NCI-H1417 treated with DMSO at 0.1 percent for 48 hours (cell line): ENCODE results near the gene HNRNPU.

ENCODE experiments used
- DNase-seq: peaks from one replicate; lab custom pipeline; 2025; lab: John Stamatoyannopoulos, UW

HNRNPU gene

DNA sequence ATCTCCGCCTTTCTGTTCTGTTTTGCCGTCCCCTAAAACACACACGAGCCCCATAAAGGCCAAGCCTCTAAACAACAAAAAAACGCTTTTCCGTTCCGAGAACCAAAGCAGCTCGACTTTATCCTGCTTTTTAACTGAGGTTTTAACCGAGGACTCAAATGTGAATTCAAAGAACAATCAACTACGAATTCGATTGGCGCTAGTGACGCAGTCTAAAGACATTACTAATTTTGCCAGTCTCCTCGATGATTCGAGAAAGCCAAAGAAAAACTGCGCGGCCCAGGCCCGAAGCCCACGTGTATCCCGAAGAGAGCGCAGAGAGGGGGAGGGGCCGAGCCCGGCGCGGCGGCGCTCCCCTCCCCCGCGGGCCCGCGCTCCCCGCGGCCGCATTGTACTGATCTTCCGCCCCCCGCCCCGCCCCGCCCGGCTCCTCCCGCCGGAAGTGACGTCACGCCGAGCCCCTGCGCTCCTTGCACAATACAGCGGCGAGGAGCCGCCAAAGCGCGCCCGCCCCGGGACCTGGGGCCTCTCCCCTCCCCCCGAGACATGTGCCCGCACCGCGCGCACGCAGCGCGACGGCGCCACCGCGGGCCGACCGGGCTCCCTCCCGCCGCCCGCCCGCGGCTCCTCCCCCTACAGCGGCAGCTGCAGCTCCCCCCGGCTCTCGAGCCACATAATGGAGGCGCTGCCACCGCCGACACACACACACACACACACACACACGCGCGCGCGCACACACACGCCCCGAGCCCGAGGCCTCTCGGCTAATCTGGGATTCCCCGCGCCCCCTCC lies 1.4 kb downstream of the HNRNPU start:
- peak; percentile 70 for DNase-seq

- DNase-seq: no peak
Observed at GRCh38 chr1:244862354-244862698, 2.0 kb downstream of the HNRNPU start.

GRCh38 chr1:244861683-244862082 lies 2.7 kb downstream of the HNRNPU start:
- no peak for DNase-seq

DNA sequence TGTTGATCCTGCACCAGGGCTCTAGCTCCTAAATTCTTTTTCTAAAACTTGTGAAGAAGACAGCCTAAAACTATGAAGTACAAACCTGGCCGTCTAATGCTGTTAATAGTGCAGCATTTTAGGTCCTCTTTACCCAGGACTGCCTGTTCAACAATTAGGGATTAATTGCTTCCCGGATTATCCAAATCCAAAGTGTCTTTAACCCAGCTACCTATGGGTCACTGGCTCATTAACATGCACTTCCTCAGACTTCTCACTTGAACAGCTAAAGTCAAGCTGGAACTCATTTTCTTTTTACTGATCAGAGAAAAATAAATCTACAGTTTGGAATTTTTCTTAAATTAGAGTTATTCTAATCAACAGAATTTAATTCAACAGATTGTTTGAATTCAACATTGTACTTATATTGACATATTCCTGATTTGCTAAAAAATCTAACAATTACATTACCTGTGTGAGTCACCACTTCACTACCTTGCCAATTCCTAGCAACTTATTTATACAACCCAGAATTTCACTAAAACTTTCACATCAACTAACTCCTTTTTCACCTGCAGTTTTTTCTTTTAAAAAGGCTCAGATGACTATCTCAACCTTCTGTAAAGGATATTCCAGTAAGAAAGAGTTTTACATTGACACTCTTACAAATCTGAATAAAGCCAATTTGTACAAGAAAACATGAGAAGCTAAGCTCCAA lies 3.3 kb downstream of the HNRNPU start:
- no peak for DNase-seq

- DNase-seq: no peak
Observed at GRCh38 chr1:244860078-244860477, 4.3 kb downstream of the HNRNPU start.

GRCh38 chr1:244858357-244858756 lies 6.0 kb downstream of the HNRNPU start:
- DNase-seq: no peak

DNA sequence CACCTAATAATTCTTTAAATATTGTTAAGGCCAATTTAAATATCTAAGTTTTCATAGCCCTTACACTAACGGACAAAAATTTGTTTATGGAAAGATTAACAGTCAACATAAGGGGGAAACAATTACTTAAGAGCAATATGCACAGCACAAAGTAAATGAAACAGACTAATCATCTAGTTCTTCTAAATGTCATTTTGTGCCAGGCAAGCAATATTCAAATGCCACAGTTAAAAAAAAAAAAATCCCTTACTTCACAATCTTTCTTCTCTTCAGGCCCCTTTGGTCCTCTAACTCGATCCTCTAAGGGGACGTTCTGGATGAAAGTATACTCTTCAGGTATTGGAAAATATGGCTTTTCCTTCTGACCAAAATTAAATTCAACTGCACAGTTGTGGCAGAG lies 6.6 kb downstream of the HNRNPU start:
- DNase-seq: no peak

GRCh38 chr1:244854865-244855578 lies 9.3 kb downstream of the HNRNPU start:
- DNase-seq: no peak

GRCh38 chr1:244854166-244854565 lies 10.2 kb downstream of the HNRNPU start:
- DNase-seq: no peak

GRCh38 chr1:244852694-244853093 lies 11.6 kb downstream of the HNRNPU start:
- no peak for DNase-seq

DNA sequence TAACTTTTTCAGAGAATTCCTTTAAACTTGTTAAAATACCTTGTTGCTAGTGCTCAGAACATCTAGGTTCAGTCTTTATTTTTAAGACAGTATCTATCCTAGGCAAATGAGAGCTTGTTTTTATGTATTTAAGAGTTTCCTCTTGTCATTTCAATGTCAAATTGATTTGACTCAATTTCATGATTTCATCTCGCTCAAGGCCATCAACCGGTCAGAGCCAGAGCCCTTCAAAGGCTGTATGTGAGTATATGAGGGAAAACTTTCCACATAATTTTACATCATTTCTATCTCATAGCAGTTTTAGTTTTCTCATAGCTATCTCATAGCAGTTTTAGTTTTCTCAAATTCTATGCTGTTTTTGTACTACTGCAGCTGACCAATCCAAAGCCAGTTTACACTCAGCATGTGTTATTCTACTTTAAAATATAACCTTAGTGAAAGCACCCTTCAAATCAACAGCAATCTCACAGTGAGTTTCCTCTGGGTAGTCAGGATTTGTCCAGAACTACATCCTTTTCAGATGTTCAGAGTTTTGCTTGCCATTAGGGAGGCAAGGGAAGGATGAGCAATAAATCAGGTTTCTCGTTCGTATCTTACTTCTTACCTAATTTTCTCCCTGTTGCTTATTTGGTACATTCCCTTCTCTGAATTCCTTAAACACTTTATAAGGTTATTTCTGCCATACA lies 12.7 kb downstream of the HNRNPU start:
- DNase-seq: no peak

DNA sequence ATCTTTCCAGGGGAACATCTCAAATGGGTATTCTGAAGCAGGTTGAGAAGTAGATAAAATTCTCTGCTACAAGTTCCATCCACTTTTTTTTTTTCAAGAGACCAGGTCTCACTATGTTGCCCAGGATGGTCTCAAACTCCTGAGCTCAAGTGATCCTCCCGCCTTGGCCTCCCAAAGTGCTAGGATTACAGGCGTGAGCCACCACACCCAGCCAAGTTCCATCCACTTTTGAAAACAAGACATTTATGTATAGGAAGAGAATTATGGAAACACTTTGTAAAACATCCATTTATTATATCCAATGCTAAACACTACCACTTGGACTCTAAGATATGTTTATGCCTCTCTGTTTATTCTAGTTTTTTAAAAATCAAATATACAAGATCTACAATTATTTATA lies 13.4 kb downstream of the HNRNPU start:
- DNase-seq: no peak

- no peak for DNase-seq
Observed at GRCh38 chr1:244850099-244850852, 14.1 kb downstream of the HNRNPU start.

GRCh38 chr1:244849189-244849866 lies 15.0 kb downstream of the HNRNPU start:
- DNase-seq: no peak

- DNase-seq: no peak
Observed at GRCh38 chr1:244846653-244847052, 17.7 kb downstream of the HNRNPU start.

- DNase-seq: no peak
Observed at GRCh38 chr1:244844155-244845121, 19.9 kb downstream of the HNRNPU start.

DNA sequence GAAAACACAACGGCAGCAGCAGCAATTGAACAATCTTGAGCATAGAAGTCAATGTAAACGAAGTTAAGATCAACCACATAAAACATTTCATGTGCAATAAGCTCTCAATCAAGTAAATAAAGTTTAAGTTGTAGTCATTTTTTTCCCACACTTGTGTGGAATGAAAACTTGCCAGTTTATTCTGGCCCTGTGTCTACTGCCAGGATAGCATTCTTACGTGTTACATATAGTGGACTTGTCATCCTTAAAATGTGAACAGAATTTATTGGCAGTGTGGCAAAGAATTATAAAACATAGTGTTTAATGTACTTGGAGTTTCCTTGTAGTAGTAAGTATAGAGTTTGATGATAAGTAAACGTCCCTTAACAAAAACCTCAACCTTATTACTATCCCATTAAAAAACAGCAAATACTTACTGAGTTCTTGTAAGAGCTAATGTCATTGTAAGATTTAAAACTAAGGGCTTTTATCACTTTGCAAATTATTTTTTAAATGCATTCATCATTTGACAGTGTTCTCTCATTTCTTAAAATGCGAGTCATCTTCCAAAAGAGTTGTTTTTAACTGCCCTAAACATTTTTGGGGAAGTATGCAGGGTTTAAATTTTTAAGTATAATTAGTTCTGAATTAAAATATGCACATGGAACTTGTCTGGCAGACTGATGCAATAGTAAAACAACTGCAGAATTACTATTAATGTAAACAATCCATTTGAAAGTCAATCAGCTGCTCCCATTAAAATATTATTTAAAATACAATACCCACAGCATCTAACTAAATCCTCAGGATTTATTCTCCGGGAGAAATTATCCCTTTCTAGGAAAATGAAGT lies 21.0 kb downstream of the HNRNPU start:
- no peak for DNase-seq

- no peak for DNase-seq
Observed at GRCh38 chr1:244841273-244841927, 22.9 kb downstream of the HNRNPU start.
